ENCODE data around the gene TAL1. TPM values are rescaled to one million over a fixed set of nuclear protein-coding genes. Genes with fewer than 3 reads are reported as not detected.

TAL1 gene
- total RNA-seq, 1 donor from 2014 or later, result 13.9 TPM

GRCh38 chr1:47257224-47257623 is 25.2 kb upstream of the TAL1 start:
- Histone ChIP-seq H3K9me3 (no peaks in the 10 kb centered on the region), H3K36me3 (no peaks in the 10 kb centered on the region), H3K4me1 (no peaks in the 10 kb centered on the region), H3K27ac (no peak overlapping the region), H3K27me3 (no peaks in the 10 kb centered on the region), H3K4me3 (no peak overlapping the region)
- DNase-seq (ENCODE audit: low spot score in 2 of 2), result no peak
- intact Hi-C loops (cut with DNase I), result no loop called here
- no peak for TF ChIP-seq CTCF (IDR thresholded peaks at IDR 0.05)

GRCh38 chr1:47252795-47253194 is 20.8 kb upstream of the TAL1 start:
- no peaks in the 10 kb centered on the region for H3K4me1 ChIP-seq
- no peak overlapping the region for H3K4me3 ChIP-seq
- intact Hi-C loops (cut with DNase I), result no loop called here
- H3K27me3 ChIP-seq, result no peaks in the 10 kb centered on the region
- H3K9me3 ChIP-seq, result no peaks in the 10 kb centered on the region
- TF ChIP-seq CTCF (IDR thresholded peaks at IDR 0.05), result no peak
- no peaks in the 10 kb centered on the region for H3K36me3 ChIP-seq
- no peak overlapping the region for H3K27ac ChIP-seq
- DNase-seq (ENCODE audit: low spot score in 2 of 2), result no peak

GRCh38 chr1:47252369-47252768 is 20.3 kb upstream of the TAL1 start:
- TF ChIP-seq CTCF (IDR thresholded peaks at IDR 0.05), result no peak
- no peaks in the 10 kb centered on the region for H3K4me1 ChIP-seq
- no peak overlapping the region for H3K27ac ChIP-seq
- no peaks in the 10 kb centered on the region for H3K9me3 ChIP-seq
- H3K27me3 ChIP-seq, result no peaks in the 10 kb centered on the region
- intact Hi-C loops (cut with DNase I), result no loop called here
- DNase-seq (ENCODE audit: low spot score in 2 of 2), result no peak
- no peak overlapping the region for H3K4me3 ChIP-seq
- H3K36me3 ChIP-seq, result no peaks in the 10 kb centered on the region

GRCh38 chr1:47249755-47250154 is 17.7 kb upstream of the TAL1 start:
- Histone ChIP-seq H3K4me1 (no peaks in the 10 kb centered on the region), H3K36me3 (no peaks in the 10 kb centered on the region), H3K4me3 (no peak overlapping the region), H3K9me3 (no peaks in the 10 kb centered on the region), H3K27ac (no peak overlapping the region), H3K27me3 (no peaks in the 10 kb centered on the region)
- no peak for DNase-seq (ENCODE audit: low spot score in 2 of 2)
- intact Hi-C loops (cut with DNase I), result no loop called here
- no peak for TF ChIP-seq CTCF (IDR thresholded peaks at IDR 0.05)

- intact Hi-C loops (cut with DNase I), result no loop called here
- Histone ChIP-seq H3K9me3 (no peaks in the 10 kb centered on the region), H3K27ac (no peak overlapping the region), H3K4me1 (no peaks in the 10 kb centered on the region), H3K27me3 (no peaks in the 10 kb centered on the region), H3K4me3 (no peak overlapping the region), H3K36me3 (no peaks in the 10 kb centered on the region)
- DNase-seq (ENCODE audit: low spot score in 2 of 2), result no peak
- no peak for TF ChIP-seq CTCF (IDR thresholded peaks at IDR 0.05)
Measured at GRCh38 chr1:47244339-47244862, 12.4 kb upstream of the TAL1 start.

GRCh38 chr1:47243910-47244309 is 11.9 kb upstream of the TAL1 start:
- Histone ChIP-seq H3K4me3 (no peak overlapping the region), H3K27ac (no peak overlapping the region), H3K27me3 (no peaks in the 10 kb centered on the region), H3K36me3 (no peaks in the 10 kb centered on the region), H3K9me3 (no peaks in the 10 kb centered on the region), H3K4me1 (no peaks in the 10 kb centered on the region)
- DNase-seq (ENCODE audit: low spot score in 2 of 2), result no peak
- no peak for TF ChIP-seq CTCF (IDR thresholded peaks at IDR 0.05)
- intact Hi-C loops (cut with DNase I), result no loop called here

Data from ascending aorta (tissue), 2 donors.